Right ventricle myocardium inferior (tissue), 1 donor: ENCODE results near the gene ADORA2A. TPM values are rescaled to one million over a fixed set of nuclear protein-coding genes. Genes with fewer than 3 reads are reported as not detected.
A peak's percentile ranks its signal among the peaks of the same experiment; 100 is the strongest.

ENCODE experiments used
- ATAC-seq: fragments of 200-7000 bp; cut with Tn5 transposase; one replicate; pipeline ENCODE4 v1.9.1; 2020; ENCODE audit warnings: mild to moderate bottlenecking, moderate library complexity
- DNase-seq: peaks from one replicate; pipeline ENCODE4 v3.0.0; 2021; ENCODE audit errors: missing footprints
- intact Hi-C: fragments of 100-400 bp; cut with DNase I; formaldehyde crosslinking; loops from one replicate; pipeline ENCODE4 v1.11.0; 2022
- long read RNA-seq: library from polyadenylated mRNA; unstranded; transcript quantifications from one replicate; pipeline ENCODE4 v2.0.0, GENCODE V29; 2021
- total RNA-seq: library from RNA; stranded (reverse); fragmentation: NEBNext Ultra II Directional; extraction: Animal tissue kit (Norgen Biotek cat#: 25700); gene quantifications from one replicate; pipeline ENCODE4 v1.2.1, GENCODE V29; 2021
- donor health status: DM: no; HTN: yes; CAD: no; lungs with severe emphysema.

ADORA2A gene
- 4.3 TPM for total RNA-seq
- long read RNA-seq, partial matches to known transcripts = 1 of 6 reads
- long read RNA-seq, other reads (novel, unspliced or antisense) = 5 of 6 reads

- ATAC-seq = no peak
- peak; percentile 85 for DNase-seq
- intact Hi-C loops = no loop called here
These were observed at the start of gene ADORA2A for GRCh38 chr22:24427500-24428164. ADORA2A (plus strand) TSS chr22:24427599; CDS start chr22:24433405, 5,806 bp downstream.

GRCh38 chr22:24379536-24379935 lies 47.9 kb upstream of the ADORA2A start:
- DNase-seq (no peak), ATAC-seq (no peak)
- intact Hi-C loops = no loop called here

- intact Hi-C loops = no loop called here
- ATAC-seq (peak; percentile 54), DNase-seq (no peak)
These were observed 47.0 kb upstream of the ADORA2A start for GRCh38 chr22:24380220-24380904.

GRCh38 chr22:24380905-24381230 lies 46.5 kb upstream of the ADORA2A start:
- DNase-seq (no peak), ATAC-seq (no peak)
- intact Hi-C loops = no loop called here

- ATAC-seq = no peak
- intact Hi-C loops = no loop called here
- DNase-seq = no peak
These were observed 44.3 kb upstream of the ADORA2A start for GRCh38 chr22:24383061-24383460.

GRCh38 chr22:24384131-24384530 lies 43.3 kb upstream of the ADORA2A start:
- DNase-seq (no peak), ATAC-seq (no peak)
- intact Hi-C loops = no loop called here

- no peak for ATAC-seq
These were observed 40.4 kb upstream of the ADORA2A start for GRCh38 chr22:24386937-24387471.

GRCh38 chr22:24389680-24390079 lies 37.7 kb upstream of the ADORA2A start:
- DNase-seq = no peak

More at GRCh38 chr22:24386937-24387471, 40.4 kb upstream of the ADORA2A start:
- no peak for DNase-seq
- intact Hi-C loops = no loop called here

GRCh38 chr22:24390156-24390555 lies 37.2 kb upstream of the ADORA2A start:
- intact Hi-C loops = no loop called here
- ATAC-seq (no peak), DNase-seq (no peak)

More at GRCh38 chr22:24389680-24390079, 37.7 kb upstream of the ADORA2A start:
- ATAC-seq = no peak
- intact Hi-C loops = no loop called here

- no peak for DNase-seq
- peak; percentile 78 for ATAC-seq
- intact Hi-C loops = no loop called here
These were observed 36.8 kb upstream of the ADORA2A start for GRCh38 chr22:24390576-24390975.

GRCh38 chr22:24391836-24392217 lies 35.6 kb upstream of the ADORA2A start:
- ATAC-seq (no peak), DNase-seq (no peak)
- intact Hi-C loops = no loop called here

GRCh38 chr22:24392218-24392931 lies 35.0 kb upstream of the ADORA2A start:
- ATAC-seq (no peak), DNase-seq (no peak)
- intact Hi-C loops = no loop called here

GRCh38 chr22:24393012-24393559 lies 34.3 kb upstream of the ADORA2A start:
- intact Hi-C loops = no loop called here
- DNase-seq (no peak), ATAC-seq (no peak)

GRCh38 chr22:24393848-24394247 lies 33.6 kb upstream of the ADORA2A start:
- DNase-seq (no peak), ATAC-seq (no peak)
- intact Hi-C loops = no loop called here

- DNase-seq (no peak), ATAC-seq (no peak)
- intact Hi-C loops = no loop called here
These were observed 33.1 kb upstream of the ADORA2A start for GRCh38 chr22:24394254-24394653.

- intact Hi-C loops = no loop called here
- no peak for ATAC-seq
- DNase-seq = no peak
These were observed 29.0 kb upstream of the ADORA2A start for GRCh38 chr22:24398409-24398808.

GRCh38 chr22:24400034-24400725 lies 27.2 kb upstream of the ADORA2A start:
- DNase-seq (no peak), ATAC-seq (no peak)
- intact Hi-C loops = no loop called here

GRCh38 chr22:24400726-24401596 lies 26.4 kb upstream of the ADORA2A start:
- peak; percentile 24 for ATAC-seq
- intact Hi-C loops = no loop called here
- no peak for DNase-seq
